CD4-positive, alpha-beta T cell (primary cell): ENCODE data around the gene TUBGCP2. TPM values are rescaled to one million over a fixed set of nuclear protein-coding genes. Genes with fewer than 3 reads are reported as not detected.
"Not testable (repeated sequence)": the region's sequence is repeated elsewhere in the genome, so short reads cannot be mapped to it uniquely, and the experiment has no call there.

ENCODE experiments used
- ATAC-seq: fragments of 200-7000 bp; cut with Tn5 transposase; one replicate; pipeline ENCODE4 v1.10.0; 2022; ENCODE audit warnings: mild to moderate bottlenecking; ENCODE audit not compliant: poor library complexity
- CTCF ChIA-PET: fragments of 350-600 bp; sonication (Branson Sonifier 250); formaldehyde crosslinking; loops from one replicate; lab custom pipeline; 2021; ENCODE audit warnings: antibody characterized with exemption, inconsistent platforms; lab: Charles Lee
- POLR2A ChIA-PET: fragments of 350-600 bp; sonication (Branson Sonifier 250); formaldehyde crosslinking; loops from one replicate; lab custom pipeline; 2021; ENCODE audit warnings: antibody characterized with exemption, inconsistent platforms; lab: Charles Lee
- DNase-seq, 14 experiments: peaks; one replicate each; pipeline ENCODE4 v3.0.0-alpha.2; 2013 to 2020; ENCODE audit warnings: mixed read lengths in 2 of 14
- H3K27ac ChIP-seq, 2 donors: one replicate each; pipeline versions ENCODE4 v1.5.1 to v1.7.0; 2013; ENCODE audit warnings: low read length in 2 of 2, low read depth in 1 of 2, mild to moderate bottlenecking in 1 of 2
- H3K27me3 ChIP-seq, 2 experiments: 1 replicate in 1 of 2; 2 replicates in 1 of 2; pipeline versions ENCODE4 v1.6.1 to v1.7.0; 2013; ENCODE audit warnings: low read length in 2 of 2, control low read depth in 1 of 2, mild to moderate bottlenecking in 1 of 2, moderate library complexity in 1 of 2; ENCODE audit not compliant: insufficient read depth in 2 of 2, control insufficient read depth in 1 of 2
- H3K36me3 ChIP-seq: one replicate; pipeline ENCODE4 v1.6.1; 2013; ENCODE audit warnings: low read length, control low read depth; ENCODE audit not compliant: insufficient read depth
- H3K4me1 ChIP-seq: one replicate; pipeline ENCODE4 v1.6.1; 2013; ENCODE audit warnings: low read length, control low read depth; ENCODE audit not compliant: insufficient read depth
- H3K4me3 ChIP-seq: one replicate; pipeline ENCODE4 v1.5.1; 2013; ENCODE audit warnings: mild to moderate bottlenecking, low read length, moderate library complexity
- H3K9me3 ChIP-seq, 2 experiments: 1 replicate in 1 of 2; 2 replicates in 1 of 2; pipeline versions ENCODE4 v1.6.1 to v1.7.0; 2013; ENCODE audit warnings: low read length in 2 of 2, mild to moderate bottlenecking in 2 of 2, control low read depth in 1 of 2, moderate library complexity in 1 of 2; ENCODE audit not compliant: control insufficient read depth in 1 of 2, insufficient read depth in 1 of 2
- H3K27ac Mint-ChIP-seq: one replicate; pipeline ENCODE4 v1.8.0; 2020; ENCODE audit warnings: mixed read lengths
- H3K27me3 Mint-ChIP-seq: one replicate; pipeline ENCODE4 v1.8.0; 2021; ENCODE audit warnings: mixed read lengths
- H3K36me3 Mint-ChIP-seq: one replicate; pipeline ENCODE4 v1.8.0; 2021; ENCODE audit warnings: low read depth, mixed read lengths
- H3K4me1 Mint-ChIP-seq: one replicate; pipeline ENCODE4 v1.8.0; 2021; ENCODE audit warnings: low read depth, mixed read lengths
- H3K4me3 Mint-ChIP-seq: one replicate; pipeline ENCODE4 v1.8.0; 2020; ENCODE audit warnings: mild to moderate bottlenecking, mixed read lengths
- H3K9me3 Mint-ChIP-seq: one replicate; pipeline ENCODE4 v1.8.0; 2020; ENCODE audit warnings: mixed read lengths
- intact Hi-C, 2 experiments: fragments of 100-400 bp; cut with DNase I in 1 of 2; cut with micrococcal nuclease in 1 of 2; formaldehyde crosslinking; loops; one replicate each; pipeline versions ENCODE4 v1.15.1 to v1.9.0; 2023 to 2025; cut with DNase I, micrococcal nuclease
- total RNA-seq, 174 experiments: library from RNA in 2 of 174; stranded (reverse) in 2 of 174; gene quantifications; one replicate each; pipeline ENCODE4 v1.2.3 and lab custom pipeline; 2021 to 2026
- TF ChIP-seq, protein P1 (sequence below): fragments of 200-600 bp; IDR thresholded peaks from one replicate; pipeline ENCODE4 v1.8.0; 2022; ENCODE audit warnings: antibody characterized with exemption, mild to moderate bottlenecking

Gene TUBGCP2
- total RNA-seq, 2 experiments from 2014 or later: 89.3 to 94.2 TPM

DNA sequence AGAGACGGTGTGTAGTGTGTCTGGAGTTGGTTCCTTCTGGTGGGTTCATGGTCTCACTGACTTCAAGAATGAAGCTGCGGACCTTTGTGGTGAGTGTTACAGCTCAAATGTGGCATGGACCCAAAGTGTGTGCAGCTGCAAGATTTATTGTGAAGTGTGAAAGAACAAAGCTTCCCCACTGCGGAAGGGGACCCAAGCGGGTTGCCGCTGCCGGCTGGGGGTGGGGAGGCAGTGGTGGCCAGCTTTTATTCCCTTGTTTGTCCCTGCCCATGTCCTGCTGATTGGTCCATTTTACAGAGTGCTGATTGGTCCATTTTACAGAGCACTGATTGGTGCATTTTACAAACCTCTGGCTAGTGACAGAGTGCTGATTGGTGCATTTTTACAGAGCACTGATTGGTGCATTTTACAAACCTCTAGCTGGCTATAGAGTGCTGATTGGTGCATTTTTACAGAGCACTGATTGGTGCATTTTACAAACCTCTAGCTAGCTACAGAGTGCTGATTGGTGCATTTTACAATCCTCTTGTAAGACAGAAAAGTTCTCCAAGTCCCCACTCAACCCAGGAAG is 12.3 kb upstream of the TUBGCP2 start:
- H3K9me3 ChIP-seq: peaks cover 0 to 12% of the 10 kb centered on the region in 2 experiments
- intact Hi-C loops, ATAC-seq, H3K27me3 ChIP-seq, H3K27ac ChIP-seq, H3K9me3 Mint-ChIP-seq, POLR2A ChIA-PET, H3K36me3 ChIP-seq, H3K36me3 Mint-ChIP-seq, H3K27ac Mint-ChIP-seq, DNase-seq, H3K4me3 Mint-ChIP-seq, H3K4me3 ChIP-seq: not testable (repeated sequence)
- CTCF ChIA-PET: interaction anchor here (1.6 kb wide), 1 partner anchor 9 kb away, joined by 5 read pairs; no protein-coding TSS in a partner anchor
- peaks cover 17% of the 10 kb centered on the region for H3K27me3 Mint-ChIP-seq
- H3K4me1 ChIP-seq: peaks cover 28% of the 10 kb centered on the region
- peaks cover 13% of the 10 kb centered on the region for H3K4me1 Mint-ChIP-seq

DNA sequence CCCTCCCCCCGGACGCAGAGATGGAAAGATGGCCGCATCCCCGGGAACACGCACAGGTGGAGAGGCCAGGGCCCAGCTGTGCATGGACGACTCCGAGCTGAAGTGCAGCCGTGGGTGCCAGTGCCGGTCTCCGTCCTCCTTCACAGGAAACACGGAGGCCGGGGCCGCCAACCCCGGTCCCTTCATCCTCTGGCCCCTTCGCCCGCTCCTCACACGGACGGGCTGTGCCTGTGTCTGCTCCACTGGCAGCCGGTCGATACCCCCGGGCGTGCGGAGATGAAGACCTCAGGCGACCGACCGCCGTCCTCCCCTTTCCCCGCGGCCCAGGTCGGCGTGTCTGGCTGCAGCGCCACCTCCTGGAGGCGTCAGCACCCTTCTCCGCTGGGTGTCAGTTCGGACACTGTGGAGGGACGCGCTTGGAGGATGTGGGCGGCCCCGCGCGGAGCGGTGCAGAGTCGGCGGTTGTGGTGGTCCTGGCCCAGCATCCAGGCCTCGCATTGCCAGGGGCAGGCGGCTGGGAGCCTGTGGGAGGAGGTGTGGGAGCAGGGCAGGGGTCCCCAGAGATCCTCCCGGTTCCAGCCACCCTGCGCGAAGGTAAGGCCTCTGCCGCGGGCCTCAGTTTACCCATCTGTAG is 9.9 kb upstream of the TUBGCP2 start:
- Mint-ChIP-seq H3K9me3 (no peaks in the 10 kb centered on the region), H3K27me3 (peaks cover 11% of the 10 kb centered on the region), H3K36me3 (peaks cover 5% of the 10 kb centered on the region), H3K4me1 (peaks cover 13% of the 10 kb centered on the region), H3K4me3 (peak overlapping the region; percentile 23), H3K27ac (no peak overlapping the region)
- Histone ChIP-seq H3K4me3 (peak overlapping the region; percentile 55), H3K27ac (no peak overlapping the region), H3K36me3 (no peaks in the 10 kb centered on the region), H3K27me3 (no peaks in the 10 kb centered on the region), H3K9me3 (peaks cover 0 to 4% of the 10 kb centered on the region in 2 experiments), H3K4me1 (peaks cover 12% of the 10 kb centered on the region)
- intact Hi-C loops: loop anchor here (1.0 to 5.0 kb wide), 3 partner anchors 174 to 481 kb away; no protein-coding TSS in a partner anchor
- ATAC-seq: peak; percentile 88
- DNase-seq: peak; percentile 41 to 84 (median 64)
- POLR2A ChIA-PET: no interaction called here
- CTCF ChIA-PET: interaction anchor here (0.8 to 1.3 kb wide), 2 partner anchors 11 kb away, joined by 3 to 4 read pairs; no protein-coding TSS in a partner anchor
- TF ChIP-seq, protein P1, sequence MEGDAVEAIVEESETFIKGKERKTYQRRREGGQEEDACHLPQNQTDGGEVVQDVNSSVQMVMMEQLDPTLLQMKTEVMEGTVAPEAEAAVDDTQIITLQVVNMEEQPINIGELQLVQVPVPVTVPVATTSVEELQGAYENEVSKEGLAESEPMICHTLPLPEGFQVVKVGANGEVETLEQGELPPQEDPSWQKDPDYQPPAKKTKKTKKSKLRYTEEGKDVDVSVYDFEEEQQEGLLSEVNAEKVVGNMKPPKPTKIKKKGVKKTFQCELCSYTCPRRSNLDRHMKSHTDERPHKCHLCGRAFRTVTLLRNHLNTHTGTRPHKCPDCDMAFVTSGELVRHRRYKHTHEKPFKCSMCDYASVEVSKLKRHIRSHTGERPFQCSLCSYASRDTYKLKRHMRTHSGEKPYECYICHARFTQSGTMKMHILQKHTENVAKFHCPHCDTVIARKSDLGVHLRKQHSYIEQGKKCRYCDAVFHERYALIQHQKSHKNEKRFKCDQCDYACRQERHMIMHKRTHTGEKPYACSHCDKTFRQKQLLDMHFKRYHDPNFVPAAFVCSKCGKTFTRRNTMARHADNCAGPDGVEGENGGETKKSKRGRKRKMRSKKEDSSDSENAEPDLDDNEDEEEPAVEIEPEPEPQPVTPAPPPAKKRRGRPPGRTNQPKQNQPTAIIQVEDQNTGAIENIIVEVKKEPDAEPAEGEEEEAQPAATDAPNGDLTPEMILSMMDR: peak; percentile 85

DNA sequence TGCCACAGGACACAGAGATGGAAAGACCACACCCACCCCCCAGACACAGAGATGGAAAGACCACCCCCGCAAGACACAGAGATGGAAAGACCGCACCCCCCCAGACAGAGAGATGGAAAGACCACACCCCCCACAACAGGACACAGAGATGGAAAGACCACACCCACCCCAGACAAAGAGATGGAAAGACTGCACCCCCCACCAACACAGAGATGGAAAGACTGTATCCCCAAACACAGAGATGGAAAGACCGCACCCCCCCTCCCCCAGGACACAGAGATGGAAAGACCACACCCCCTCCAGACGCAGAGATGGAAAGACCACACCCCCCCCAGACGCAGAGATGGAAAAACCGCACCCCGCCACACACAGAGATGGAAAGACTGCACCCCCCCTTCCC is 8.1 kb upstream of the TUBGCP2 start:
- Mint-ChIP-seq H3K36me3 (peaks cover 18% of the 10 kb centered on the region), H3K9me3 (no peaks in the 10 kb centered on the region), H3K4me3 (no peak overlapping the region), H3K27me3 (peaks cover 11% of the 10 kb centered on the region), H3K4me1 (peaks cover 13% of the 10 kb centered on the region), H3K27ac (no peak overlapping the region)
- H3K4me3 ChIP-seq: no peak overlapping the region
- peaks cover 12% of the 10 kb centered on the region for H3K4me1 ChIP-seq
- intact Hi-C loops: loop anchor here (5.0 kb wide), 2 partner anchors 174 to 479 kb away; no protein-coding TSS in a partner anchor
- no peaks in the 10 kb centered on the region for H3K27me3 ChIP-seq
- H3K36me3 ChIP-seq: peaks cover 15% of the 10 kb centered on the region
- ChIA-PET CTCF (interaction anchor here (0.9 kb wide), 1 partner anchor 10 kb away, joined by 3 read pairs; no protein-coding TSS in a partner anchor), POLR2A (no interaction called here)
- H3K27ac ChIP-seq: no peak overlapping the region
- no peak for ATAC-seq
- peaks cover 0 to 4% of the 10 kb centered on the region in 2 experiments for H3K9me3 ChIP-seq
- no peak for DNase-seq
- TF ChIP-seq, protein P1: no peak
